H1 (cell line): ENCODE data around the gene SUSD6. TPM values are rescaled to one million over a fixed set of nuclear protein-coding genes. Genes with fewer than 3 reads are reported as not detected.

ENCODE experiments used
- CBX8 ChIP-seq: fragments of 300-800, 300-1000 bp; sonication (generic); IDR thresholded peaks from 2 replicates; pipeline ENCODE4 v1.7.1; 2016; ENCODE audit warnings: low read depth, low read length, borderline replicate concordance
- EZH2 ChIP-seq: fragments of 200-600 bp; sonication (generic); IDR thresholded peaks from 2 replicates; pipeline ENCODE4 v1.7.1; 2012; ENCODE audit warnings: low read depth, mild to moderate bottlenecking, moderate library complexity, low read length, inconsistent platforms; ENCODE audit not compliant: severe bottlenecking
- HDAC2 ChIP-seq, 2 experiments: fragments of 300-600 bp in 1 of 2; sonication (generic) in 1 of 2; IDR thresholded peaks; 2 replicates each; pipeline ENCODE4 v1.6.1; 2011 to 2012; ENCODE audit warnings: low read depth in 2 of 2, low read length in 2 of 2, mild to moderate bottlenecking in 2 of 2, moderate library complexity in 2 of 2, borderline replicate concordance in 1 of 2, inconsistent platforms in 1 of 2
- NANOG ChIP-seq: IDR thresholded peaks from 2 replicates; pipeline ENCODE4 v1.6.1; 2011; ENCODE audit warnings: low read length, low read depth, mild to moderate bottlenecking, inconsistent platforms; ENCODE audit not compliant: insufficient read depth, poor library complexity, severe bottlenecking
- RAD21 ChIP-seq, 2 experiments: IDR thresholded peaks in 1 of 2; conservative IDR thresholded peaks in 1 of 2; 2 replicates each; pipeline ENCODE4 v1.6.1; 2011; ENCODE audit warnings: low read depth in 2 of 2, low read length in 2 of 2, improper control_type of control experiment in 1 of 2, inconsistent platforms in 1 of 2, mild to moderate bottlenecking in 1 of 2, moderate library complexity in 1 of 2
- RBBP5 ChIP-seq: IDR thresholded peaks from 2 replicates; pipeline ENCODE4 v1.7.1; 2012; ENCODE audit warnings: low read depth, mild to moderate bottlenecking, inconsistent platforms, low read length, moderate library complexity, borderline replicate concordance
- SIRT6 ChIP-seq: IDR thresholded peaks from one replicate; pipeline ENCODE4 v1.7.1; 2012; ENCODE audit warnings: low read length, inconsistent platforms
- polyA plus RNA-seq, 7 experiments: library from polyadenylated mRNA; depleted of rRNA in 3 of 7; stranded (reverse) in 5 of 7; unstranded in 2 of 7; fragments of >200 nt in 5 of 7; fragments of 200-250 nt in 2 of 7; gene quantifications; 1 replicate in 5 of 7; 2 replicates in 1 of 7; 4 replicates in 1 of 7; pipeline versions ENCODE4 v1.2.1 to v1.2.3, GENCODE V29; 2011 to 2013; ENCODE audit warnings: missing spikeins in 2 of 7, mixed read lengths in 2 of 7
- total RNA-seq: library from RNA; stranded (reverse); fragmentation: NEBNext Ultra II Directional; extraction: Animal tissue kit (Norgen Biotek cat#: 25700); gene quantifications from 2 replicates; pipeline ENCODE4 v1.2.1, GENCODE V29; 2021

The SUSD6 gene
- total and polyA plus RNA-seq, 2 of the 8 experiments (the other 6 are each of a cell fraction or from before 2014, with no cell fraction given): 3.0 to 3.8 TPM

GRCh38 chr14:69704319-69704718 lies 92.9 kb downstream of the SUSD6 start (continued):
- TF ChIP-seq EZH2 (no peak), NANOG (no peak), RAD21 (IDR thresholded peaks at IDR 0.05 in 1 of 2, conservative IDR thresholded peaks at IDR 0.05 in 1 of 2; ENCODE audit: low read depth in 2 of 2, low read length in 2 of 2) (no peak), HDAC2 (IDR thresholded peaks at IDR 0.05; ENCODE audit: borderline replicate concordance in 1 of 2, low read depth in 2 of 2, low read length in 2 of 2) (no peak), CBX8 (no peak), RBBP5 (no peak), SIRT6 (no peak)
